ENCODE results near the gene NAA50.

GRCh38 chr3:113783463-113783862, 37.4 kb upstream of the NAA50 start:
- TF ChIP-seq CTCF (conservative IDR thresholded peaks at IDR 0.05; ENCODE audit: low read depth, low read length) (no peak), EZH2 (IDR thresholded peaks at IDR 0.05; ENCODE audit: borderline replicate concordance, low read depth, low read length, poor library complexity, severe bottlenecking) (no peak)
